Activated CD4-positive, CD25-positive, alpha-beta regulatory T cell (primary cell): ENCODE results near the gene ATXN2.
A peak's percentile ranks its signal among the peaks of the same experiment; 100 is the strongest.
"Not testable (repeated sequence)": the region's sequence is repeated elsewhere in the genome, so short reads cannot be mapped to it uniquely, and the experiment has no call there.

Experiments
- DNase-seq, 4 experiments: peaks; one replicate each; lab custom pipeline; 2025; lab: John Stamatoyannopoulos, UW

Gene ATXN2

DNA sequence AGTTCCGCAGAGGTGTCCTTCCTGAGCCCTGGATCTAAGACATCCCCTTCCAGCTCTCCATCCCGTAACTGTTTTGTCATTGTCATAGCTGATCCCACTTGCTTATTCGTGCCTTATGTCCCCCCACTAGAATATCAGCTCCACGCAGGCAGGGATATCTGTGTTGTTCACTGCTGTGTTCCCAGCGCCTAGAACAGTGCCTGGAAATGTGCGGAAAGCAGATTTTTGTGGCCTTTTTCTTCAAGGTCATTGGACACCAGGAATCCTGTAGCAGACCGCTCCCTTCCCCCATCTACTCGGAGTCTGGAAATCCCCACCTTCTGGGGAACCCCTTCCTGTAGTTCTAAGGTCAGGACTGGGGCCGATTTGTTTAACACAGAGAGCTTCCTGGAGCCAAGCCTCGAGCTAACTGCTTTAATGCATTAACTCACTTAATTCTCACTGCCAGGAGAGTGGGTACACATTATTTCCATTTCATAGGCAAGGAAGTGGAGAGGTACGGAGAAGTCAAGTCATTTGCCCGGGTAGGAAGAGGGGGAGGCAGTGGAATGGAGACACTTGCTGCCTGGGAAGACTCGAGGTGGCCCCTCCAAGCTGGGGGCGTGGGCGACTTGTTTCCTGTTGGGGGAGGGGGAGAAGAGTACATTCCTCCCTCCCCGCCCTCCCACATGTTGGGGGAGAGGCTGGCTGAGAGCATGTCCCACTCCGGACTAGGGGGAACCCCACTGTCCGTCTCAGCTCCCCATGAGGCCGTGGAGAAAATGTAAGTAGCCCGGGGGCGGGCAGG lies 194.6 kb downstream of the ATXN2 start:
- peak in 2 of 4 experiments; percentile 30 to 55 for DNase-seq

GRCh38 chr12:111402490-111402824 lies 196.7 kb downstream of the ATXN2 start:
- not testable (repeated sequence) for DNase-seq
